ENCODE data around the gene CTNNA2.

GRCh38 chr2:79649531-79649930 is 136.7 kb downstream of the CTNNA2 start:
- TF ChIP-seq, protein P1, sequence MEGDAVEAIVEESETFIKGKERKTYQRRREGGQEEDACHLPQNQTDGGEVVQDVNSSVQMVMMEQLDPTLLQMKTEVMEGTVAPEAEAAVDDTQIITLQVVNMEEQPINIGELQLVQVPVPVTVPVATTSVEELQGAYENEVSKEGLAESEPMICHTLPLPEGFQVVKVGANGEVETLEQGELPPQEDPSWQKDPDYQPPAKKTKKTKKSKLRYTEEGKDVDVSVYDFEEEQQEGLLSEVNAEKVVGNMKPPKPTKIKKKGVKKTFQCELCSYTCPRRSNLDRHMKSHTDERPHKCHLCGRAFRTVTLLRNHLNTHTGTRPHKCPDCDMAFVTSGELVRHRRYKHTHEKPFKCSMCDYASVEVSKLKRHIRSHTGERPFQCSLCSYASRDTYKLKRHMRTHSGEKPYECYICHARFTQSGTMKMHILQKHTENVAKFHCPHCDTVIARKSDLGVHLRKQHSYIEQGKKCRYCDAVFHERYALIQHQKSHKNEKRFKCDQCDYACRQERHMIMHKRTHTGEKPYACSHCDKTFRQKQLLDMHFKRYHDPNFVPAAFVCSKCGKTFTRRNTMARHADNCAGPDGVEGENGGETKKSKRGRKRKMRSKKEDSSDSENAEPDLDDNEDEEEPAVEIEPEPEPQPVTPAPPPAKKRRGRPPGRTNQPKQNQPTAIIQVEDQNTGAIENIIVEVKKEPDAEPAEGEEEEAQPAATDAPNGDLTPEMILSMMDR (IDR thresholded peaks at IDR 0.05) = no peak
- no peak for TF ChIP-seq POLR2A (IDR thresholded peaks at IDR 0.05)
